GM19438 (cell line): ENCODE data around the gene ZNF777.

ENCODE experiments used
- ATAC-seq: cut with Tn5 transposase; IDR thresholded peaks from one replicate; pipeline ENCODE4 v1.9.1; 2021; ENCODE audit warnings: low read depth; ENCODE audit not compliant: unreplicated experiment

The ZNF777 gene

DNA sequence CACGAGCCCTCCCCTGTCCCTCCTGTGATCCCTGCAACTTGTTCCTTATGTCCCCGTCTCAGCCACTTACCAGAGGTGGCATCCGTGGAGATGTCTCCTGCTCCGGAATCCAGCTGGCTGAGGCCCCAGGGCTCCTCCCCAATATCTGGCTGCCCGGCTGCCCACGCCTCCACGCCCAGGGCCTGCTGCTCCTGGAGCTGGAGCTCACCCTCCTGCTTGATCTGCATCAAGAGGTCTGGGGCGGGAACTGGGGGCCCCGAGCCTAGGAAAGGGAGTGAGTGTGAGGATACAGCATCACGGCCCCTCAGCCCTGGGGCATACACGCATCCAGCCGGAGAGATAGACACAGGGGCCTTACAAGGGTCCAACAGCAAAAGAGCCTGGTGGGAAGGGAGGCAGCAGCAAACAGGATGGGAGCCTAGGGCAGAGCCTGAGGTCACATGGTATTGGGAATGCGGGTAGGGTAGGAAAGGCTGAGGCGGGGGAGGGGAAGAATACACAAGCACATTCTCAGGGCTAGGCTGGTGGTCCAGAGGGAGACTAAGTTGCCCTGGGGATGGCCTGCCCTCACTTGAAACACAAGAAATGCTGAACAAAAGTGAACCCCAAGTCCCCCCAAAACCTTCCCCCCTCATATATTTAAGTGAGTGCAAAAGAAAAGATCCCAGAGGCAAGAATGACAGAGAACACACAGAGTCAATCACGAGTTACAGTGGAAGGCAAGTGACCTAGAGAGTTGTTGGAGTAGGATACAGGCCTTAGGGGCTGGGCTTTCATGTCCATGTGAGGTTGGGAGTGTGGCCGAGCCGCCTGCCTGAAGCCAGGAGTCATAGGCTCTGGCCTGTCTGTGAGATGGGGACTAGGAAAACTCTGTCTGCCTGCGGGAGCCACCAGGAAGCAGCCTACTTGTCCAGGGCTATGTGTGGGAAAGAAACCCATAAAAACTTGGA is 16.9 kb upstream of the ZNF777 start:
- ATAC-seq, result no peak

DNA sequence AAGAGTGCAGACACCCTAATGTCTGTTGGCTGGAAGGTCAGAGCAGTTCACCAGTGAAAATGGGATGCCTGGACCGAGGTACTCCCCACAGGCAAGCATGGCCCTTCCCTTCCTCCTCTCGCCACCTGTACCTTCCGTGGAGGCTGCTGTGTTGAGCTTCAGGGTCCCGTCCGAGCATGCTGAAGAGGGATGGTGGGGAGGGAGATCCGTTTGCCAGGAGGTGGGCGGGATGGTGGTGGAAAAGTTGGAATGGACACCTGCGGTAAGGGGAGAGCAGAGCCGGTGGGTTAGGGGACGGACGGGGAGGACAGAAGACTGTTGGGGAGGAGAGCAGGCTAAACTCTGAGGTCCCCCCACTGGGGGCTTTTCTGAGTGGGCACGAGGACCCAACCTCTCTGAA is 15.9 kb upstream of the ZNF777 start:
- ATAC-seq, result no peak

DNA sequence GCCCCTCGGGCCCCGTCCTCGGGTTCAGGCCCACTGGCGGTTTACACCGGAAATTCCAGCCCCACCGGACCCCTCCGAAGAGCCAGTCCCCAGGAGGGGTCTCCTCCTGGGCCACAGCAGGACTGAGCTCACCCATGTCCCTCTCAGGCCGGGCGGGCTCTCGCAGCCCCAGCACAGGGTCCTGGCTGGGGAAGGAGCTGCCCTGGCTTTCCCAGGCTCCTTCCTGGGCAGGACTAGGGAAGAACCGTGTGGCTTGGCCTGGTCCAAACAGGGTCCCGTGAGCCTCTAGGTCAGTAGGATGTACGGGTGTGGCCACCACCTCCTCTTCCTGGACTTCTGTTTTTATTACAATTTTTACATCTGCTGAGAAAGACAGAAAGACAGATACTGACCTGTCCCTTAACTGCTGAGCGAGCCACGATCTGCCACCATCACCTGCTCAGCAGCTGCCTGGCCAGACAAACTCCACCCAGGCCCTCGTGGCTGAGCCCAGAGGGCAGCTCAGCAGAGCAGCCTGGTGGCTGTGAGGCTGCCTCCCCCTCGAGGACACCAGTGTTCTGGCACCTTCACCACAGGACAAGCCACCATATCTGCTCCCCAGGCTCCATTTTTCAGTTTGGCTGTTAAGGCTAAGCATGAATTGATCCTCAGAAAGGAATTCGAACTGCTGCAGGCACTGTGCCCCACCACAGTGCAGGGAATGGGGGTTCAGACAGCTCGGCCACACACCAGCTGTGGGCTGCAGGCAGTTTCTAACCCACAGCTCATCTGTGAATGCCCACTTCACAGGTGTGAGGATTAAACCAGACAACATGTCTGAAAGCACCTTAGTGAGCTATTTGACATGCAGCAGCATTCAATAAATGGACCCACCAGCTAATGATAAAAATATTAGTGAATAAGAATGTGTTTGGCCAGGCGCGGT is 14.5 kb upstream of the ZNF777 start:
- no peak for ATAC-seq

DNA sequence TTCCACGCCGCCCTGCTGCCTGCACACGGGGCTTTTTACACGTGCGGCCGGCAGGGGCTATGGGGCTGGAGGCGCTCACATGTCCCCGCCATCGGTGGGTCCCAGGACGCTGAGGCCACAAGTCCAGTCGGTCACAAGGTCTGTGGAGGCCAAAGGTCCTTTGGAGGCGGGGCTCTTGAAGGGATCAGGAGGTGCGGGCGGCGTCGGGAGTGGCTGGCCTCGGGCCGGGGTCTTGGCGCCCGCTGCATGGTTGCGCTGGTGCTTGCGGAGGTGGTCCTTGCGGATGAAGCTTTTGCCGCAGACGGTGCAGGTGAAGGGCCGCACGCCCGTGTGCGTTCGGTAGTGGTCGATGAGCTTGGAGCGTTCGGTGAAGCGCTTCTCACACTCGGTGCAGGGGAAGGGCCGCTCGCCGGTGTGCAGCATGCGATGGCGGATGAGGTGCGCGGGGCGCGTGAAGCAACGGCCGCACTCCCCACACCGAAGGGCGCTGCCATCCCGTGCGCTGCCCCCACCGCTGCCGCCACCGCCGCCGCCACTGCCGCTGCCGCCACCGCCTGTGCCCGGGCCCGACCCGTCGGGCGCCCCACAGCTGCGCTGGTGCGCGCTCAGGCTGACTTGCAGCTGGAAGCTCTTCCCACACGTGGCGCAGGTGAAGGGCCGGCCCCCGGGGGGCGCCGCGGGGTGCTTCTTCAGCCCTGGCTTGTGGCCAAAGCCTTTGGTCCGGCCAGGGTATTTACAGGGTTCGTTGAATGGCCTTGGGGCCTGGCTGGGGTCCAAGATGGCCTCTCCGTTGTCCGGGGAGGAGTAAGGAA is 13.7 kb upstream of the ZNF777 start:
- ATAC-seq, result no peak

DNA sequence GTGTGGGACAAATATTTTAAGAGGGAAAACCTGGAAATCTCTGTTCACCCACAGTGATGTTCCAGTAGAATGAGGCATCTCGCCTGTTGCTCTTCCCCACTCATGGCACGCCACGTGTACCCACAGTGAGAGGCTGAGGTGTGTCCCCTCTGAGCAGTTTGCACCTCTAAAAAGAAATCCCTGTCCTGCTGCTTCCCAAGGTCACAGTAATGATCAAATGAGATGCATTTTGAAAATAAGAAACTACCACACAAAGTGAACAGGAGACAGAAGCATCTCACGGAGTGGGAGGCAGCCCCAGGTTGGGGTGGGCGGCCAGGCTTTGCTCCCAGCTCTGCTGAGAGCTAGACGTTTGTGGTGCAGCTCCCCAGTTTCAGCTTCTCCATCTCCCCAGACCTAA is 12.4 kb upstream of the ZNF777 start:
- ATAC-seq, result no peak

DNA sequence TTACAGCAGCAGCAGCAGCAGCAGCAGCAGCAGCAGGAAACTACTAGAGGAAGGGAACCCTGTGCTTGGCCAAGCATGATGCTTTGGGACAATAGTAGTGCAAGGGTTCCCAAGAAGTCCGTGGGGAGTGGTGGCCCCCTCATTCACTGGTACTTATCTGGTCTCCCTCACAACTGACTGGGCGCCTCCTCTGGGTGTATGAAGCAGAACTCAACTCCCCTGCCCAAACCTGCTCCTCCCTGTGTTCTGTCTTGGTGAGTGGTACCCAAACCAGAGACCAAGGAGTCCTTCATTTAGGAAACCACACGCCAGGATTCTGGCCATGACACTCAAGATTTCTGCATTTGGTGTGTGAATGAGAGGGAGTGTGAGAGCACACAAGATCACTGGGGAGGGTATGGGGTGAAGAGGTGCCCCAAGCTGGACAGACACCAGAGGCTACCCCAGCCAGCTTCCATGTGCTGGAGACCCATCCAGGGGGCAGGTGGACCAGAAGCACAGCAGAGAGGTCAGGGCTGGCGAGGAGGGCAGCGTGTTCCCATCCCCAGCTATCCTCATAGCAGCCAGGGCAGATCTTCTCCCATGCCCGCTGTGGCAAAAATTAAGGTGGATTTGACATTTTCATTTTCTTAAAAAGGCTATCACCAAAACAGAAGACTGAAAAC is 10.6 kb upstream of the ZNF777 start:
- ATAC-seq, result no peak

DNA sequence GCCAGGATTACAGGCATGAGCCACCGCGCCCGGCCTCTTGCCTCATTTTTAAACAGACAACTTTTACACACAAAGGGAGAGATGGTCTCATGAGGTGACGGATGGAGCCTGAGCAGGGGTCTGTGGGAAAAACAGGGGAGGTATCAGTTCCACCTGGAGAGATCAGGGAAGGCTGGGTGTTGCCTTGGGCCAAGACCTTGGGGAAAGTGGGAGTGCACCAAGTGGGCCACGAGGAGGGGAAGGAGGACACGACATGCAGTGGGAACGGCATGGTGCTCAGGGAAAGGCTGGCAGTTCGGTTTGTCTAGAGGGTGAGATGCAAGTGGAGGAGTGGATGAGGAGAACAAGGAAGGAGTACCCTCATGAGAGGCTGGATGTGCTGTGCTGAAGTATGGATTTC is 8.9 kb upstream of the ZNF777 start:
- no peak for ATAC-seq

DNA sequence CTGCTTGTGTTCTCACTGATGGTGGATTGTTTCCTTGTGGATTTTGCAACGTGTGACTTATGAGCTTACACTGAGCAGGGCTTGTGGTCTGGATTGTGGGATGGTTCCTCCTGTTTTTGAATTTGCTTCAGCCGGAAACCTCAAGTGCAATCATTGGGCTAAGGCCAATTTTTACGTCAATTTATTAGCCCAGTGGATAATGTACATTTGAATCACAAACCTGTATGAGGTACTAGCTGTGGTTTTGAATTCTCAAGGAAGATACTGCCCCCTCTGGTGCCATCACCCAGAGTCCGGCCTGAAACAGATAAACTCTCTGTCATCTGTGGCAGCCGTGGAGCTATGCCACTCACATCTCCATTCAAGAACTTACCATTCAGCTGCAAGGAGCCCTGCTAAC is 7.3 kb upstream of the ZNF777 start:
- no peak for ATAC-seq

DNA sequence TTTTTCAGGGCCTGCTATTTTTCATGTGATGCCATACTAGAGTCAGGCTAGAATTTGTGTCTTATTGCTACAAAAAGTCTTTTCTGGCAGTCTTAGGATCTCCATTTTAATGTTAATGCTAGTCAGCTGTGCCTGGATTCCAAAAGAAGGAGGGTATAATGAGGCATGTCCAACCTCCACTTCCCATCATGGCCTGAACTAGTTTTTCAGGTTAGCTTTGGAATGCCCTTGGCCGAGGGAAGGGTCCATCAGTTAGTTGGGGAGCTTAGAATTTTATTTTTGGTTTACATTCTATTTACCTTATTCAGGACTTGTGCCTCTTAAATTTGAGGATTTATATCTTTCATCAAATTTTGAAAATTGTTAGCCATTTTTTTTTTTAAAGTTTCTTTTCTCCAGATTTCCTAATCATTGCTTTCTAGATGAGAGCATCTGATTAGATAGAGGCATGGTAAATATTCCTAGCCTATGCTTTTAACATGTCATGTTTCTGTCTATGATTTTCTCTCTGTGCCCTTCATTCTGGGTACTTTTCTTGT is 6.5 kb upstream of the ZNF777 start:
- ATAC-seq, result no peak

DNA sequence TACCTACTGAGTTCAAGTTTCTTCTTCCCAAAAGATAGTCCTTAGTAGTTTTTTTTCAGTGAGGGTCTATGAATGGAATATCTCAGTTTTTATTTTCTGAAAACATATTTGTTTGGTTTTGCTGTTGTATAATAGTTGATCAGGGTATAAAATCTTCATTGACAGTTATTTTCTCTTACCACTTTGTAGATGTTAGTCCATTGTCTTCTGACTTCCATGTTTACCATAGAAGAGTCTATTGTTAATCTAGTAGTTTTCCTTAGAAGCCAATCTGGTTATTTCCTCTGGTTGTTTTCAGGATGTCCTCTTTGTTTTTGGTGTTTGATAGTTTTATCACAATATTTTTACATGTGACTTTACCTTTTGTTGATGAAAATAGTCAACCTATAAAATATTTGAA is 5.5 kb upstream of the ZNF777 start:
- no peak for ATAC-seq

DNA sequence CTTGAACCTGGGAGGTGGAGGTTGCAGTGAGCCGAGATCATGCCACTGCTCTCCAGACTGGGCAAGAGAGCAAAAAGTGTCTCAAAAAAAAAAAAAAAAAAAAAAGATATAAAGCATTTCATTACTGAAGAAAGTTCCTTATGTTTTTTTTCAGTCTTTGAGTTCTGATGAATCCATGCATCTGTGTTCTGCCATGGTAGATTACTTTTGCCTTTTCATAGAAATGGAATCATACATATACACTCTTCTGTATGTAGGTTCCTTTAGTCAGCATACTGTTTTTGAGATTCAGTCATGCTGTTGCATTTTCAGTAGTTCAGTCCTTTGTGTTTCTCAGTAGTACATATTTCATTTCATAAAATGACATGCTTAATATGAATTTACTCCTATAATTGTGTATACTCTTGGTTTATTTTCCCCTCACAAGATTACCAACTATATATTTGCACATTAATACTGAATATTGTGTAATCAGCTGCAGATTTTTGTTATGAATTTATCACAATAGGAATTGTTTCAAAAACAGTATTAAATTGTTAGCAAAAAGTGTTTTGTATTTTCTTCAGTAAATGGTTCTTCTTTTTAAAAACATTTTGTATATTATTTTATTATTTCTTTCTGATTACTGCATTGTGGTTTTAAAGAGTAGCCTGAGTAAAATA is 2.8 kb upstream of the ZNF777 start:
- no peak for ATAC-seq

DNA sequence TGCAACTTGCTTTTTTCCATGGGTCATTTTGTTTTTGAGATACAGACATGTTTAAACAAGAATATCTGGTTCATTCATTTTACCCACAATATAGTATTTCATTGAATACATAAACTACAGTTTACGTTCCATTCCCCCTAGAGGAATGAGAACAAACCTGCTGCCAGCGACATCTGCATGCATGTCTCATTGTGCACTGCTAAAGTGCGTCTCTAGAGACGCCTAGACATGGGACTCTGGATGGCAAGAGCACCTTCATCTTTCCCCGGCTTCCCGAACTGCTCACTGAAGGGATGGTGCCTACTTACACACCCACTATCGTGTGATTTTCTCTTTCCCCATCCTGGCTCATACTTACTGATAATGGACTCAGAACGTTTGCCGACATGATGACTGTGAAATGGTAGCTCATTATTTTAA is 1.2 kb upstream of the ZNF777 start:
- ATAC-seq, result no peak

DNA sequence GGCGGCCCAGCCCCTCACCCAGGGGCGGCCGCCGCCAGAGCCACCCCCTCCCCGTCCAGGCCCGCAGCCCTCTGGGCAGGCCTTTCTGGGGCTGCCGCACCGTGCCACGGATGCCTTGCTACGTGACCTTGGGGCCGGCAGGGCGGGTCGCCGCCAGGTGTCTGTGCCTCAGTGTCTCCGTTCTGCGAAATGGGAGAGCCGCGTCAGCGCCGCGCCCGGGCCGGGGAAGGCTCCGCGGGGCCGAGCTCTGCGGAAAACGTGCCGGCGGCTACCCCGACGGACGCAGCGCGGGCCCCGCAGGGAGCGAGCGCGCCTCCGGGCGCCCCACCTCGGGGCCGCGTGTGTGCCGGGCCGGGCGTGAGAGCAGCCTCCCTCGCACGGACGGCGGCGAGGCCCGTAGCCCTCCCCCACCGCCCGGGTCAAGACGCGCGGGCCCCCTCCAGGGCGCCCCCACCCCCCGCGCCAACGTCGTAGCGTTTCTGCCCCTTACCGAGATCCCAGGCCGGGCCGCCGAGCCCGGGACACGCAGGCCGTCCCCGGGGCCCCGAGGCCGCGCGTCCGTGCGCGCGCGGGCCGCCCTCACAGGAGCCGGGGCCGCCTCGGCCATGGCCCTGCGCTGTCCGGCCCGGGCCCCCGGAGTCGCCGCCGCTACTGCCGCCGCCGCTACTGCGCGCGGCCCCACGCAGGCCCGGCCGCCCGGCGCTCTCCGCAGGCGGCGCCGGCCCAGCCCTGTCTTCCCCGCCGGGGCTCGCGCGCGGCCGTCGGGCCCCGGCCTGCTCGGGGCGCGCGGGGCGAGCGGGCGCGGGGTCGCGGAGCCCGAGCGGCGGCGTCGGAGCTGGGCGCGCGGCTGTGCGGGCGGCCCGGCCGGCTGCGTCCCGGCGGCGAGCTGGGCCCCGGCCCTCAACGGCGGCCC is 1.1 kb downstream of the ZNF777 start:
- peak; percentile 28 for ATAC-seq

DNA sequence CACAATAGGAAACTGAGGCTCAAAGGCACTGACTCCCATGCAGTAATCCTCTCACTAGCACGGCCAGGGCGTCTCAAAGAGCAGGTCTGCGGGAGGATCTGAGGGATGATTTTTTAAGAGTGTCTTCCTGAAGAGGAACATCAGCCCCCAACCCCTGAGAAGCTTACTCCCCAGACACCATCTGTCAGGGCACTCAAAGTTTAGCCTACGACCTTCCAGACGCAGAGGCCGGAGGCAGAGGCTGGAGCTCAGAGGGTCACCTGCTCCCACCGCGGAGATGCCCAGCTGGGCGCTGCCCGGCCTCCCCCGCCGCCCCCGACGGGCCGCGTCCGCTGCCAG is 1.7 kb downstream of the ZNF777 start:
- no peak for ATAC-seq

DNA sequence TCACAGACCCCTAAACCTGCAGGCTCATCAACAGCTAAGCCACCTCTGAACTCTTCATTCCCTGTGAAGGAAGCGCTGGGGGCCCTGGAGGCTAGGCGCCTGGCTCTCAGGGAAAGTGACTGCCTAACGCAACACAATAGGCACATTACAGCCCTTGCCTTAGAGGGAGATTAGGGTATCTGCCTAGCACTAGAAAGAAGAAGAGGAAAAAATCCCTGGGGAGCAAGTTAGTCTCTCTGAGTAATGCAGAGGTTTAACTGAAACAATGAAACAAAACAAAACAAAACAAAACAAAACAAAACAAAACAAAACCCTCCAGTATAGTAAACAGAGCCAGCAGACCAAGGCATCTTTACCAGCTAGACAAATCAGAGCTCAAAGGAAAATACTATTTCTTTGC is 2.6 kb downstream of the ZNF777 start:
- ATAC-seq, result no peak

DNA sequence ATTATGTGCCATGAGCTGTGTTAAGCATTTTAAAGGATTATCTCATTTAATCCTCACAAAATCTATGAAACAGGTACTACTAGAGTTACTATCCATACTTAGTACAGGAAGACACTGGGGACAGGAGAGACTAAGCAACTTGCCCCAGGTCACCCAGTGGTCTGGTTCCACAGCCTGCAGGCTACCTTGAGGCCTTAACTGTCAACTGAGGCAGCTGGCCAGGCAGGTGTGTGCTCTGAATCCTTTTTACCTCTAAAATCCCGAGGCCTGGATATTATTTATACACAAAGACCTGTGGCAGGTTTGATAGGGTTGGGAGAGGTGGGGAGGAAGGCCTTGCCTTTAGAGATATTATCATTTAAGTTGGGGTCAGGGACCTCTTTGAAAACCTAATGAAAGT is 3.1 kb downstream of the ZNF777 start:
- ATAC-seq, result no peak

DNA sequence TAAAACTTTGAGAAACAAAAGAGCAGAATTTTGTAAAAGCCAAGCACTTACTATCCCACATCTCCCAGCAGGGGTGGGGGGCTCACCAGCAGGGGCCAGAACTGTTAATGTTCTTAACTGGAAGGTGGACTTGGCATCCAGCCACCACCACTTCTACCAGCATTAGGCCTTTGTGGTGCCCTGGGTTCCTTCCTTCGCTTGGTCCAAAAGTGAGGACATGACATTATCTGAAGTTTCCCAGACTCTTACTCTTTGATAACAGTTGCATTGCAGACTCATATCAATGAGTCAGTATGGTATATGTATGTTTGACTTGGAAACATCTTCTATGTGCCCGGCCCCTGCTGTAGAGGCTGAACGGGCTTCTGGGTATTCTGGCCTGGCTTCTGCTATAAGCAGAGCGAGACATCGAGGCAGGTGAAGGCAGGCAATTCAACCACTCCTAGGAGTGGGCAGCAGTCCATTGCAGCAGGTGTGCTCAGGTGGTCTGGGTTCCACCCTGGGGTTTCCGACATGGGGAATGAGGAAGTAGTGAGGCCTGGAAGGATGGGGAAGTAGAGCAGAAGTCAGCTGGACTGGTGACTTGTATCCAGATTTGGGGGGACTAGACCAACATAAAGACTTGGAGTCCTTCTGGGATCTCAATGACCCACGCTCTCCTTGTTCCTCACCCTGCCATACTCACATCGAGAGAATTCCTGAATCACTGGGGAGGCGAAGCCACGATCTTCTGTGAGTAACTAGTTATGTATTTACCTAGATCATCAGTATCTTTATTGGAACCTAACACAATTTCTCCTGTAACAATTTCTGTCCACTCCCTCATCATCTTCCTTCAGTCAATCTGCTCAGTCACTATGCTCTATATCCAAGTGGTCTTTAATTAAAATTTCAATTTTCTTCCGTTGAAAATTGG is 4.1 kb downstream of the ZNF777 start:
- no peak for ATAC-seq
